Measurements from ENCODE around the gene EIF4A3.

The EIF4A3 gene

GRCh38 chr17:80137131-80137530 is 9.8 kb downstream of the EIF4A3 start:
- POLR2A ChIA-PET, result interaction anchor here (0.7 to 1.2 kb wide), 3 partner anchors 9 to 1398 kb away, joined by 3 to 5 read pairs (median 3); no protein-coding TSS in a partner anchor
- CTCF ChIA-PET, result no interaction called here
- no peak for TF ChIP-seq CTCF (IDR thresholded peaks at IDR 0.05; ENCODE audit: control extremely low read depth, extremely low read depth, low read depth, missing control alignments)
- no peak for DNase-seq (ENCODE audit: extremely low spot score)

DNA sequence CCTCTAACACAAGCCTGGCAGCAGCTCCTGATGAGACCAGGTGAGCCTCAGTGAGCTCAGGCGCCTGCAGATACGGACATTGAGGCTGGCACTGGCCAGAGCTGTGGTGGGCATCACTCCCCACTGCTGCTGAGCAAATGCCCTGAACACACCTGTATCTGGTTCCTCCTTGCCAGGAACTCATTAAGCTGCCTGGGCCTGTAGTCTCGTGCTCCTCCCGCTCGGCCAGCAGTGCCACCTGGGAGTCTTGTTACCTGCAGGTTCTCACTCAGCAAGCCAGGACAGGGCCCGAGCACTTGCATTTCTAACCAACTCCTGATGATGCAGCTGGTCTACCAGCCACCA is 13.3 kb downstream of the EIF4A3 start:
- ChIA-PET POLR2A (interaction anchor here (0.6 to 1.9 kb wide), 3 partner anchors 10 to 32 kb away, joined by 3 to 13 read pairs (median 7); partner anchors contain the start of gene GAA), CTCF (interaction anchor here (0.9 to 1.1 kb wide), 2 partner anchors 9 to 32 kb away, joined by 3 read pairs; partner anchors contain the start of gene GAA)
- TF ChIP-seq CTCF (IDR thresholded peaks at IDR 0.05; ENCODE audit: control extremely low read depth, extremely low read depth, low read depth, missing control alignments), result no peak
- DNase-seq (ENCODE audit: extremely low spot score), result no peak

GRCh38 chr17:80132906-80133625 is 13.9 kb downstream of the EIF4A3 start:
- POLR2A ChIA-PET, result interaction anchor here (0.6 to 1.9 kb wide), 4 partner anchors 10 to 1751 kb away, joined by 3 to 13 read pairs (median 6); partner anchors contain the start of gene GAA
- no peak for TF ChIP-seq CTCF (IDR thresholded peaks at IDR 0.05; ENCODE audit: control extremely low read depth, extremely low read depth, low read depth, missing control alignments)
- CTCF ChIA-PET, result interaction anchor here (0.9 to 2.8 kb wide), 2 partner anchors 9 to 32 kb away, joined by 3 to 9 read pairs; partner anchors contain the start of gene GAA
- no peak for DNase-seq (ENCODE audit: extremely low spot score)

DNA sequence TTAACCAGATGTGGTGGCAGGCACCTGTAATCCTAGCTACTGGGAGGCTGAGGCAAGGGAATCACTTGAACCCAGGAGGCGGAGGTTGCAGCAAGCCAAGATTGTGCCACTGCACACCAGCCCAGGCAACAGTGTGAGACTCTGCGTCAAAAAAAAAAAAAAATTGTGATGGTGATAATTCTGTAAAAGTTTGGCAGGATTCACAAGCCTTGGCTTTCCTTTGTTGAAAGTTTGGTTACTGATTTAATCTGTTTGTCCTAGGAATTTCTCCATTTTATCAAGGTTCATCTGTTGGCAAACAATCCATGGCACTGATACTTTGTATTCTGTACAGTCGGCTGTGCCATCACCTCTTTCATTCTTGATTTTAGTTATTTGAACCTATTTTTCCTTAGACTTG is 15.9 kb downstream of the EIF4A3 start:
- POLR2A ChIA-PET, result no interaction called here
- CTCF ChIA-PET, result interaction anchor here (2.8 kb wide), 1 partner anchor 30 kb away, joined by 9 read pairs; the partner anchor contains the start of gene GAA
- no peak for TF ChIP-seq CTCF (IDR thresholded peaks at IDR 0.05; ENCODE audit: control extremely low read depth, extremely low read depth, low read depth, missing control alignments)
- no peak for DNase-seq (ENCODE audit: extremely low spot score)

GRCh38 chr17:80129006-80129565 is 17.8 kb downstream of the EIF4A3 start:
- ChIA-PET POLR2A (interaction anchor here (1.4 kb wide), 1 partner anchor 8 kb away, joined by 3 read pairs; no protein-coding TSS in a partner anchor), CTCF (interaction anchor here (1.0 to 2.9 kb wide), 2 partner anchors 10 to 27 kb away, joined by 3 to 8 read pairs; partner anchors contain the start of gene GAA)
- no peak for TF ChIP-seq CTCF (IDR thresholded peaks at IDR 0.05; ENCODE audit: control extremely low read depth, extremely low read depth, low read depth, missing control alignments)
- DNase-seq (ENCODE audit: extremely low spot score), result no peak

GRCh38 chr17:80126449-80126715 is 20.5 kb downstream of the EIF4A3 start:
- DNase-seq (ENCODE audit: extremely low spot score), result no peak
- ChIA-PET POLR2A (no interaction called here), CTCF (interaction anchor here (2.9 kb wide), 1 partner anchor 25 kb away, joined by 8 read pairs; the partner anchor contains the start of gene GAA)
- TF ChIP-seq CTCF (IDR thresholded peaks at IDR 0.05; ENCODE audit: control extremely low read depth, extremely low read depth, low read depth, missing control alignments), result no peak
